ENCODE data around the gene GK2. TPM values are rescaled to one million over a fixed set of nuclear protein-coding genes. Genes with fewer than 3 reads are reported as not detected.

GK2 gene
- total and polyA plus RNA-seq, 7 experiments from 2014 or later: not detected

DNA sequence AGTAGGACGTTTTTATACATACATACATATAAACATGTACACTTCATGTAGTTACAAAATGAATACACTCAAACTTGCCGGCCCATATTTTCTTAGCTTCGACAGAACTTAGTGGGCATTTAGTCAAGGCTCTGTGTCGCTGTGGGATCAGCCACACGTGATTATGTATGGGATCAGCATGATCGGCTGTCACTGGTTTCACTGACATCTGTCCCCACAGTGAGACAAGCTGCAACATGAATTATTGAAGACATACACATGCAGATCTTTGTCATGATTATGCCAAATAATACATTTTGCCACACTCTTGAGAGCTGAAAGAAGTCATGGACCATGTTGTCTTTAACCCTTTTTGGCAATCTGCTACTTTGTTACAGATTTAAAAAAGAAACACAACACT is 44.0 kb downstream of the GK2 start:
- DNase-seq (no peak), ATAC-seq (no peak)
- ChIA-PET POLR2A (no interaction called here), CTCF (interaction anchor here (0.6 kb wide), 1 partner anchor 201 kb away, joined by 3 read pairs; no protein-coding TSS in a partner anchor)
- Histone ChIP-seq H3K27ac (ENCODE audit: low read depth, low read length) (no peak overlapping the region), H3K36me3 (ENCODE audit: control insufficient read depth in 2 of 3, insufficient read depth in 3 of 3, low read length in 3 of 3) (no peaks in the 10 kb centered on the region), H3K4me1 (ENCODE audit: control insufficient read depth in 2 of 2, insufficient read depth in 2 of 2, low read length in 2 of 2) (no peaks in the 10 kb centered on the region), H3K4me3 (ENCODE audit: low read length) (no peak overlapping the region), H3K27me3 (ENCODE audit: control insufficient read depth in 2 of 2, insufficient read depth in 2 of 2, low read length in 2 of 2) (no peaks in the 10 kb centered on the region), H3K9me3 (ENCODE audit: control insufficient read depth in 2 of 3, low read length in 3 of 3) (no peaks in the 10 kb centered on the region)
- H3K27ac Mint-ChIP-seq: no peak overlapping the region
- intact Hi-C loops (cut with micrococcal nuclease): no loop called here
- no peaks in the 10 kb centered on the region for H3K27me3 Mint-ChIP-seq
- no peaks in the 10 kb centered on the region for H3K36me3 Mint-ChIP-seq
- H3K9me3 Mint-ChIP-seq: peaks cover 0 to 3% (median 0%) of the 10 kb centered on the region in 11 donors
- no peaks in the 10 kb centered on the region for H3K4me1 Mint-ChIP-seq
- no peak overlapping the region for H3K4me3 Mint-ChIP-seq

DNA sequence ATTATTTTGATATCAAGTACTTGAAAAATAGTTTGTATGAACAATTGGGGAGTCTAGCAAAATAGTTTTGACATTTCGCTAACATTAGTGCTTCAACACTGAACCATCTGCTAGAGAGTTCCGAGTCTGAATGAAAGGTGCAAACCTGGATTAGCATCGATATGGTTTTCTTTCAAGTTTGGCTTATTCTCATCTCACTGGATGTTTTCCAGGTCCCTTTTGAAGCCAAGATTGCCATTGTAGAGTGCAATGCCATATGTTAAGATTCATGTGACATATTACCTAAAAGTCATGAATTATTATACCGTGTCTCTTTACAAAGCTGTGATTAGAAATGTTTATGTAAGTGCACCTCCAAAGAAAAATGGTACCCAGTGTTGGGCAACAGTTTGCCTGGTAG is 45.4 kb downstream of the GK2 start:
- ATAC-seq: no peak
- Mint-ChIP-seq H3K4me3 (no peak overlapping the region), H3K9me3 (peaks cover 0 to 5% (median 0%) of the 10 kb centered on the region in 11 donors), H3K27ac (no peak overlapping the region), H3K4me1 (no peaks in the 10 kb centered on the region), H3K36me3 (no peaks in the 10 kb centered on the region), H3K27me3 (no peaks in the 10 kb centered on the region)
- intact Hi-C loops (cut with micrococcal nuclease): no loop called here
- H3K4me1 ChIP-seq (ENCODE audit: control insufficient read depth in 2 of 2, insufficient read depth in 2 of 2, low read length in 2 of 2): no peaks in the 10 kb centered on the region
- POLR2A ChIA-PET: no interaction called here
- DNase-seq: no peak
- H3K27ac ChIP-seq (ENCODE audit: low read depth, low read length): no peak overlapping the region
- CTCF ChIA-PET: no interaction called here
- no peaks in the 10 kb centered on the region for H3K36me3 ChIP-seq (ENCODE audit: control insufficient read depth in 2 of 3, insufficient read depth in 3 of 3, low read length in 3 of 3)
- H3K4me3 ChIP-seq (ENCODE audit: low read length): no peak overlapping the region
- H3K9me3 ChIP-seq (ENCODE audit: control insufficient read depth in 2 of 3, low read length in 3 of 3): no peaks in the 10 kb centered on the region
- no peaks in the 10 kb centered on the region for H3K27me3 ChIP-seq (ENCODE audit: control insufficient read depth in 2 of 2, insufficient read depth in 2 of 2, low read length in 2 of 2)

- DNase-seq: no peak
- ChIA-PET CTCF (no interaction called here), POLR2A (no interaction called here)
- peaks cover 0 to 5% (median 0%) of the 10 kb centered on the region in 11 donors for H3K9me3 Mint-ChIP-seq
- H3K4me1 ChIP-seq (ENCODE audit: control insufficient read depth in 2 of 2, insufficient read depth in 2 of 2, low read length in 2 of 2): no peaks in the 10 kb centered on the region
- H3K27me3 ChIP-seq (ENCODE audit: control insufficient read depth in 2 of 2, insufficient read depth in 2 of 2, low read length in 2 of 2): no peaks in the 10 kb centered on the region
- H3K36me3 ChIP-seq (ENCODE audit: control insufficient read depth in 2 of 3, insufficient read depth in 3 of 3, low read length in 3 of 3): no peaks in the 10 kb centered on the region
- no peaks in the 10 kb centered on the region for H3K9me3 ChIP-seq (ENCODE audit: control insufficient read depth in 2 of 3, low read length in 3 of 3)
- H3K27ac Mint-ChIP-seq: no peak overlapping the region
- H3K36me3 Mint-ChIP-seq: no peaks in the 10 kb centered on the region
- H3K4me1 Mint-ChIP-seq: no peaks in the 10 kb centered on the region
- no peak overlapping the region for H3K4me3 ChIP-seq (ENCODE audit: low read length)
- intact Hi-C loops (cut with micrococcal nuclease): no loop called here
- no peak for ATAC-seq
- H3K27ac ChIP-seq (ENCODE audit: low read depth, low read length): no peak overlapping the region
- no peaks in the 10 kb centered on the region for H3K27me3 Mint-ChIP-seq
- no peak overlapping the region for H3K4me3 Mint-ChIP-seq
These were observed 48.0 kb downstream of the GK2 start for GRCh38 chr4:79360006-79360405.

- no peaks in the 10 kb centered on the region for H3K4me1 ChIP-seq (ENCODE audit: control insufficient read depth in 2 of 2, insufficient read depth in 2 of 2, low read length in 2 of 2)
- ATAC-seq (no peak), DNase-seq (no peak)
- ChIA-PET POLR2A (no interaction called here), CTCF (no interaction called here)
- no peaks in the 10 kb centered on the region for H3K9me3 ChIP-seq (ENCODE audit: control insufficient read depth in 2 of 3, low read length in 3 of 3)
- H3K27me3 ChIP-seq (ENCODE audit: control insufficient read depth in 2 of 2, insufficient read depth in 2 of 2, low read length in 2 of 2): no peaks in the 10 kb centered on the region
- Mint-ChIP-seq H3K27ac (no peak overlapping the region), H3K27me3 (no peaks in the 10 kb centered on the region), H3K9me3 (peaks cover 0 to 4% (median 0%) of the 10 kb centered on the region in 11 donors), H3K4me3 (no peak overlapping the region), H3K4me1 (no peaks in the 10 kb centered on the region), H3K36me3 (no peaks in the 10 kb centered on the region)
- no peaks in the 10 kb centered on the region for H3K36me3 ChIP-seq (ENCODE audit: control insufficient read depth in 2 of 3, insufficient read depth in 3 of 3, low read length in 3 of 3)
- H3K27ac ChIP-seq (ENCODE audit: low read depth, low read length): no peak overlapping the region
- intact Hi-C loops (cut with micrococcal nuclease): no loop called here
- no peak overlapping the region for H3K4me3 ChIP-seq (ENCODE audit: low read length)
These were observed 49.6 kb downstream of the GK2 start for GRCh38 chr4:79358438-79358837.

- Histone ChIP-seq H3K4me3 (ENCODE audit: low read length) (no peak overlapping the region), H3K27ac (ENCODE audit: low read depth, low read length) (no peak overlapping the region), H3K27me3 (ENCODE audit: control insufficient read depth in 2 of 2, insufficient read depth in 2 of 2, low read length in 2 of 2) (no peaks in the 10 kb centered on the region), H3K4me1 (ENCODE audit: control insufficient read depth in 2 of 2, insufficient read depth in 2 of 2, low read length in 2 of 2) (no peaks in the 10 kb centered on the region), H3K36me3 (ENCODE audit: control insufficient read depth in 2 of 3, insufficient read depth in 3 of 3, low read length in 3 of 3) (no peaks in the 10 kb centered on the region), H3K9me3 (ENCODE audit: control insufficient read depth in 2 of 3, low read length in 3 of 3) (no peaks in the 10 kb centered on the region)
- H3K4me3 Mint-ChIP-seq: no peak overlapping the region
- no peaks in the 10 kb centered on the region for H3K27me3 Mint-ChIP-seq
- peaks cover 0 to 2% (median 0%) of the 10 kb centered on the region in 11 donors for H3K9me3 Mint-ChIP-seq
- intact Hi-C loops (cut with micrococcal nuclease): no loop called here
- ChIA-PET POLR2A (no interaction called here), CTCF (no interaction called here)
- DNase-seq (no peak), ATAC-seq (no peak)
- H3K27ac Mint-ChIP-seq: no peak overlapping the region
- H3K36me3 Mint-ChIP-seq: no peaks in the 10 kb centered on the region
- H3K4me1 Mint-ChIP-seq: no peaks in the 10 kb centered on the region
These were observed 50.7 kb downstream of the GK2 start for GRCh38 chr4:79357365-79357764.

Other genes with a start within 250 kb of the GK2 start
- not detected for gene NAA11, start 82.2 kb downstream of the GK2 start, total RNA-seq
- gene NAA11, start 82.2 kb downstream of the GK2 start, polyA plus RNA-seq: not detected

Data from naive thymus-derived CD4-positive, alpha-beta T cell (primary cell).